A673 (cell line): Measurements from ENCODE around the gene SIGLEC8. TPM values are rescaled to one million over a fixed set of nuclear protein-coding genes. Genes with fewer than 3 reads are reported as not detected.

ENCODE experiments used
- BruUV-seq: library from RNA; stranded (reverse); fragments of 400-500 nt; replicated peaks from 2 replicates; lab custom pipeline; 2021; lab: Mats Ljungman, UMichigan
- CTCF ChIA-PET: fragments of 300-600 bp; sonication (Branson Sonifier 250); formaldehyde crosslinking; loops from one replicate; lab custom pipeline; 2022; ENCODE audit warnings: antibody characterized with exemption; lab: Charles Lee
- POLR2A ChIA-PET: fragments of 300-600 bp; sonication (Branson Sonifier 250); formaldehyde crosslinking; loops from one replicate; lab custom pipeline; 2022; ENCODE audit warnings: antibody characterized with exemption; ENCODE audit not compliant: low non-redundant PET; lab: Charles Lee
- DNase-seq: peaks from one replicate; pipeline ENCODE4 v3.0.0-alpha.2; 2015; ENCODE audit warnings: low spot score
- H3K27ac ChIP-seq: fragments of 200-600 bp; sonication (generic); 2 replicates; pipeline ENCODE4 v1.5.1; 2016; ENCODE audit warnings: mixed run types, low read depth, mild to moderate bottlenecking, mixed read lengths, antibody characterized with exemption, low read length; ENCODE audit not compliant: poor library complexity, severe bottlenecking
- H3K27me3 ChIP-seq: fragments of 200-600 bp; sonication (generic); replicated peaks from 2 replicates; pipeline ENCODE4 v1.6.1; 2017; ENCODE audit warnings: mixed run types, low read depth, mild to moderate bottlenecking, mixed read lengths, antibody characterized with exemption, low read length; ENCODE audit not compliant: insufficient read depth, poor library complexity
- H3K36me3 ChIP-seq: fragments of 200-600 bp; sonication (generic); 2 replicates; pipeline ENCODE4 v1.6.1; 2016; ENCODE audit warnings: mixed run types, mild to moderate bottlenecking, mixed read lengths, antibody characterized with exemption, low read length; ENCODE audit not compliant: insufficient read depth, poor library complexity, severe bottlenecking
- H3K4me1 ChIP-seq: fragments of 200-600 bp; sonication (generic); 2 replicates; pipeline ENCODE4 v1.6.1; 2017; ENCODE audit warnings: mixed run types, mild to moderate bottlenecking, mixed read lengths, antibody characterized with exemption, low read length; ENCODE audit not compliant: insufficient read depth, poor library complexity, severe bottlenecking
- H3K4me3 ChIP-seq: fragments of 200-600 bp; sonication (generic); 2 replicates; pipeline ENCODE4 v1.5.1; 2016; ENCODE audit warnings: low read depth, mixed run types, mild to moderate bottlenecking, mixed read lengths, low read length; ENCODE audit not compliant: poor library complexity, severe bottlenecking
- H3K9me3 ChIP-seq: fragments of 200-600 bp; sonication (generic); 2 replicates; pipeline ENCODE4 v1.6.1; 2016; ENCODE audit warnings: mixed run types, low read depth, mild to moderate bottlenecking, mixed read lengths, antibody characterized with exemption, low read length; ENCODE audit not compliant: poor library complexity, severe bottlenecking
- EZH2 ChIP-seq: fragments of 200-600 bp; sonication (generic); IDR thresholded peaks from 2 replicates; pipeline ENCODE4 v1.6.1; 2017; ENCODE audit warnings: borderline replicate concordance, low read depth, mild to moderate bottlenecking, mixed read lengths, antibody characterized with exemption, low read length; ENCODE audit not compliant: poor library complexity, severe bottlenecking
- intact Hi-C: fragments of 100-400 bp; cut with micrococcal nuclease; formaldehyde crosslinking; loops from one replicate; pipeline ENCODE4 v1.10.0; 2022; ENCODE audit not compliant: unreplicated experiment
- total RNA-seq: library from RNA; stranded (reverse); gene quantifications from 2 replicates; pipeline ENCODE4 v1.2.3, GENCODE V29; 2021
- TF ChIP-seq, protein P1 (sequence below): fragments of 300-800, 200-600 bp; sonication (generic); conservative IDR thresholded peaks from 2 replicates; pipeline ENCODE4 v1.5.1; 2017; ENCODE audit warnings: low read depth, mild to moderate bottlenecking, antibody characterized with exemption, low read length, moderate library complexity, mixed read lengths

The SIGLEC8 gene
- total RNA-seq, 1 experiment from 2014 or later = not detected

DNA sequence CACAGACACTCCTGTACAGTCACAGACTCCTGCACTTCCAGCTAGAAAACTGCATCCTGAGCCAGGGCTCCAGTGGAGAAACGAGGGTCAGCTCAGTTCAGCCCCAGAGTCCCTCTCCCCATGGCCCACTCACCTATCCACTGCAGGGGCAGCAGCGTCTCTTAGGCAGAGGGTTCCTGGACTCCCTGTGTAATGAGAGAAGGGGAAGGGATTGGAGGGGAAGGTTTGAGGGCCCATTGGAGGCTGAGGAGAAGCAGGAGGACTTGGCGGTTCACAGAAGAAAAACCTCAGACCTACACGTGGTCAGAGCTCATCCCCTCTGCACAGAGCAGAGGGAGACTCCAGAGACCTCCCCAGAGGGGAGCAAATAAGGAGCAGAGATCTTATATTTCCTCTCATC lies 10.9 kb upstream of the SIGLEC8 start:
- TF ChIP-seq EZH2 = no peak
- TF ChIP-seq, protein P1, sequence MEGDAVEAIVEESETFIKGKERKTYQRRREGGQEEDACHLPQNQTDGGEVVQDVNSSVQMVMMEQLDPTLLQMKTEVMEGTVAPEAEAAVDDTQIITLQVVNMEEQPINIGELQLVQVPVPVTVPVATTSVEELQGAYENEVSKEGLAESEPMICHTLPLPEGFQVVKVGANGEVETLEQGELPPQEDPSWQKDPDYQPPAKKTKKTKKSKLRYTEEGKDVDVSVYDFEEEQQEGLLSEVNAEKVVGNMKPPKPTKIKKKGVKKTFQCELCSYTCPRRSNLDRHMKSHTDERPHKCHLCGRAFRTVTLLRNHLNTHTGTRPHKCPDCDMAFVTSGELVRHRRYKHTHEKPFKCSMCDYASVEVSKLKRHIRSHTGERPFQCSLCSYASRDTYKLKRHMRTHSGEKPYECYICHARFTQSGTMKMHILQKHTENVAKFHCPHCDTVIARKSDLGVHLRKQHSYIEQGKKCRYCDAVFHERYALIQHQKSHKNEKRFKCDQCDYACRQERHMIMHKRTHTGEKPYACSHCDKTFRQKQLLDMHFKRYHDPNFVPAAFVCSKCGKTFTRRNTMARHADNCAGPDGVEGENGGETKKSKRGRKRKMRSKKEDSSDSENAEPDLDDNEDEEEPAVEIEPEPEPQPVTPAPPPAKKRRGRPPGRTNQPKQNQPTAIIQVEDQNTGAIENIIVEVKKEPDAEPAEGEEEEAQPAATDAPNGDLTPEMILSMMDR = no peak

DNA sequence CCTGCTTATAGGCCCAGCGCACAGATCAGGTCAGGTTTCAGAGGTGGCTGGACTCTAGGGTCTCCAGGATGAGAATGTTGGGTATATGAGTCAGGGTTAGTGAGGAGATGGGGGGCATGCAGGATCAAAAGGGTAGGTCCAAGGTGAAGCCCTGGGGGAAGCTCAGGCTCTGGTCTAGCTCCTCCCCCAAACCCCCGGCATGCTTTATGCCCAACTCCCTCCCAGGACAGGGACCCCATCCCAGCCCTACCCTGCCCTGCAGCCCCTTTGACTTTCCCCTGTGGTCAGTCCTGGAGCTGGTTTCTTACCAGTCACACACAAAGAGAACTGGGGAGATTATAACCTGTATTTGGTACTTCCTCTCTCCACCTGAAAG lies 10.3 kb upstream of the SIGLEC8 start:
- H3K27me3 ChIP-seq = peaks cover 63% of the 10 kb centered on the region
- DNase-seq = no peak
- H3K27ac ChIP-seq = no peak overlapping the region
- H3K4me1 ChIP-seq = no peaks in the 10 kb centered on the region
- TF ChIP-seq EZH2 = no peak
- TF ChIP-seq, protein P1 = no peak
- no peak overlapping the region for H3K4me3 ChIP-seq
- intact Hi-C loops = no loop called here
- H3K36me3 ChIP-seq = no peaks in the 10 kb centered on the region
- ChIA-PET POLR2A (no interaction called here), CTCF (interaction anchor here (0.6 kb wide), 1 partner anchor 146 kb away, joined by 3 read pairs; no protein-coding TSS in a partner anchor)
- no TSS peak for BruUV-seq
- H3K9me3 ChIP-seq = no peaks in the 10 kb centered on the region

More for the DNA sequence above, 10.9 kb upstream of the SIGLEC8 start:
- Histone ChIP-seq H3K27ac (no peak overlapping the region), H3K9me3 (no peaks in the 10 kb centered on the region), H3K27me3 (peaks cover 69% of the 10 kb centered on the region), H3K36me3 (no peaks in the 10 kb centered on the region), H3K4me3 (no peak overlapping the region), H3K4me1 (no peaks in the 10 kb centered on the region)
- POLR2A ChIA-PET = no interaction called here
- BruUV-seq = no TSS peak
- CTCF ChIA-PET = no interaction called here
- no peak for DNase-seq
- intact Hi-C loops = no loop called here

DNA sequence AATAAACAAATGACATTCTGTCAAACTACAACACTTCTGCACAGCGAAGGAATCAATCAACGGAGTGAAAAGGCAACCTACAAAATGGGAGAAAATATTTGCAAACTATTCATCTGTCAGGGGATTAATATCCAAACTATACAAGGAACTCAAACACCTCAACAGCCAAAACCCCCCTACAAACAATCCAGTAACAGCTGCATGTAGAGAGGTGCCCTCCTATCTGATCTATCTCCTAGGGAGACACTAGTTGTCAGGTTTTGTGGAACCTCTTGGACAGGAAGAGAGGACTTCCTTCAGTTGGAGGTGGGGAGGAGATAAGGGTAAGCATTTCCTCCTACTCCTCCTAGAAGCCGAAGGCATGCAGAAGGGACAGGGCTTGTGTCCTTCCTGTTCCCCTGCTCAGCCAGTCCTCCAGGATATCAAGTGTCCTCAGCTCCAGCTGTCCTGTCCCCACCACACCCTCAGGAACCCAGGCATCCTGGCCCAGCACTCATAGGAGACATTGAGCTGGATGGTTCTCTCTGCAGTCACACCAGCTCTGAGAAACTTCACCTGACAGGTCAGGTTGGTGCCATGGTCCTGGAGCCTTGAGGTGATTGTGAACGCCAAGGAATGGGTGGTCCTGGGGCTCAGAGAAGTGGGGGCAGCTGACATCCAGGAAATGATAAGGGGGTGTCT lies 9.8 kb upstream of the SIGLEC8 start:
- POLR2A ChIA-PET = no interaction called here
- Histone ChIP-seq H3K4me3 (no peak overlapping the region), H3K36me3 (no peaks in the 10 kb centered on the region), H3K4me1 (no peaks in the 10 kb centered on the region), H3K9me3 (no peaks in the 10 kb centered on the region), H3K27me3 (peaks cover 61% of the 10 kb centered on the region), H3K27ac (no peak overlapping the region)
- intact Hi-C loops = no loop called here
- CTCF ChIA-PET = interaction anchor here (0.6 kb wide), 1 partner anchor 147 kb away, joined by 3 read pairs; no protein-coding TSS in a partner anchor
- DNase-seq = no peak
- TF ChIP-seq, protein P1 = no peak
- TF ChIP-seq EZH2 = no peak
- BruUV-seq = no TSS peak
